GM21529 (cell line): ENCODE data around the gene DMD.

Source experiments
- ATAC-seq: cut with Tn5 transposase; IDR thresholded peaks from one replicate; pipeline ENCODE4 v1.9.1; 2021; ENCODE audit not compliant: unreplicated experiment

Gene DMD

GRCh38 chrX:31323658-31324057 lies 1887.7 kb downstream of the DMD start:
- peak; percentile 93 for ATAC-seq

GRCh38 chrX:31320740-31321139 lies 1890.6 kb downstream of the DMD start:
- no peak for ATAC-seq

GRCh38 chrX:31319586-31319985 lies 1891.8 kb downstream of the DMD start:
- ATAC-seq, result no peak

GRCh38 chrX:31318866-31319265 lies 1892.5 kb downstream of the DMD start:
- no peak for ATAC-seq

- ATAC-seq, result no peak
These were observed 1894.9 kb downstream of the DMD start for GRCh38 chrX:31316340-31316991.

- ATAC-seq, result no peak
These were observed 1896.4 kb downstream of the DMD start for GRCh38 chrX:31314921-31315320.

- ATAC-seq, result no peak
These were observed 1903.4 kb downstream of the DMD start for GRCh38 chrX:31307952-31308351.

- no peak for ATAC-seq
These were observed 1908.7 kb downstream of the DMD start for GRCh38 chrX:31302573-31303075.

- no peak for ATAC-seq
These were observed 1909.4 kb downstream of the DMD start for GRCh38 chrX:31301941-31302340.

- no peak for ATAC-seq
These were observed 1910.1 kb downstream of the DMD start for GRCh38 chrX:31301203-31301602.

GRCh38 chrX:31298916-31299315 lies 1912.4 kb downstream of the DMD start:
- ATAC-seq, result no peak

GRCh38 chrX:31297881-31298280 lies 1913.5 kb downstream of the DMD start:
- ATAC-seq, result no peak

- no peak for ATAC-seq
These were observed 1916.9 kb downstream of the DMD start for GRCh38 chrX:31294475-31294874.

- peak; percentile 77 for ATAC-seq
These were observed 1917.9 kb downstream of the DMD start for GRCh38 chrX:31293409-31293808.

- ATAC-seq, result no peak
These were observed 1920.2 kb downstream of the DMD start for GRCh38 chrX:31291131-31291530.

- no peak for ATAC-seq
These were observed 1923.5 kb downstream of the DMD start for GRCh38 chrX:31287861-31288260.

GRCh38 chrX:31280580-31280979 lies 1930.8 kb downstream of the DMD start:
- no peak for ATAC-seq

- ATAC-seq, result no peak
These were observed 1932.0 kb downstream of the DMD start for GRCh38 chrX:31279359-31279758.

GRCh38 chrX:31272472-31272775 lies 1938.9 kb downstream of the DMD start:
- ATAC-seq, result peak; percentile 52

- ATAC-seq, result peak; percentile 15
These were observed 1939.5 kb downstream of the DMD start for GRCh38 chrX:31271615-31272471.

GRCh38 chrX:31269914-31270313 lies 1941.4 kb downstream of the DMD start:
- ATAC-seq, result no peak

- ATAC-seq, result no peak
These were observed 1943.0 kb downstream of the DMD start for GRCh38 chrX:31268359-31268758.
